IPS-NIHi7 (cell line): ENCODE measurements around the gene FCN2.

Experiments used
- DNase-seq: peaks from one replicate; pipeline ENCODE4 v3.0.0; 2012; ENCODE audit warnings: mixed read lengths; ENCODE audit errors: extremely low spot score

The FCN2 gene

DNA sequence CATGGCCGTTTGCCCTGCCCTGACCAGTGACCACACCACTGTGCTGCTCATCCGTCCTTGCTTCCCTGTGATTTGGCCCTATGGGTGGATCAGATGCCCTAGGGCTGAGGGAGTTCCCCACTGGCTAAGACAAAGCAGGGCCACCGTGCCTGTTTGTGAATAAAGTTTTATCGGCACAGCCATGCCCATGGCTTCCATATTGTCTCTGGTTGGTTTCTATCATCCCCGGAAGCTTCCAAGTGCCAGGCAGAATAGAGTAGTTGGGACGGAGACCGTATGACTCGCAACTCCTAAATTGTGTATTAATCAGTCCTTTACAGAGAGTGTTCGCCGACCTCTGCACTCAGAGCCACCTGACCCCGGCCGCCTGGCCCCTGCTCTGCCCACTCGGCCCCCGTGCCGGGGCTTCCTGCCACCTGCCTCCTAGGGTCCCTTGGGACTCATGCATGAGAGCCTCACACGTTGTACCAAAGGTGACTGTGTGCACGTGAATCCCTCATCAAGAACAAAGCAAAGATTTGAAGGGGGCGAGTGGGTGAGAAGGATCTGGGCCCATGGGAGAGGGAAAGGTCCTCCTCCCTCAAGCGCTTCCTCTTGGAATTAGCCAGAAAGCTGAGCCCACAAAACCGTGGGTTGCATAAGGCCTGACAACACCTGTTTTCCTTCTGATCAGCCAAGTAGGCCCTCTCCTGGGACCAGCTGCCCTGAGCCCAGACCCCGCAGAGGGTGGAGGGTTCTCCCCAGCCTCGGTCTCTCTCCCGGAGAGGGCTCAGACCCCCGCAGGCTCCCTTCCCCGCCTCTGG is 11.7 kb upstream of the FCN2 start:
- no peak for DNase-seq

DNA sequence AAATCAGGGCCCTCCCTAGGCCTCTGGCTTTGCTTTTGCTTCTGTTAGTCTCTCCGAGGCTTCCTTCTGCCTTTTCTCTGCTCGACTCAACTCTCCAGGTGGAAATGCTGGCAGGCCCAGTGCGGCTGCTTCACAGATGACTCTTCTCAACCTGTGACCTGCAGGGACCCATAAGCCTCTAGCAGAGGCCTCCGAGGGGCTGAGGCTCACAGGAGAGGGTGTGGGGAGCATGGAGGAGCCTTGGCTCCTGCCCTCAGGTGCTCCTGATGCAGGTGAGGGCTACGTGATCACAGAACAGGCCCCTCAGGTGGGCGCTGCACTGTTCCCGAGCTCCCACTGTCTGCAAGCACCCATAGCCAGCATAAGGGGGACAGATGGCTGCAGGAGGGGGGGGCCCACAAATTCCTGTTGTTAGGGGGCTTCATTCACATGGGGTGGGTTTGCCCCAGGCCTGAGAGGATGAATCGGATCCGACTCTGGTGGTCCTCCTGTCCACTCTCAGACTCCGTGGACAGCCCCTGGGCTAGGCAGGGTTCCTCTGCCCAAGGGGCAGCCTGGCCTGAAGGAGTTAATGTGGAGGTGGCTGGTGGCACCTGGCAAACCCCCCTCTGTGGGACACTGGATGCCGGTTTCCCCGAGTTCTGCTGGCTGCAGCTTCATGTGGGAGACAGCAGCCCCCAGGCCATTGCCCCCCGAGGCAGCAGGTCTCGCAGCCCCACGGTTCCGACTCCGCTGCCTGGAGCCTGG is 10.9 kb upstream of the FCN2 start:
- no peak for DNase-seq

DNA sequence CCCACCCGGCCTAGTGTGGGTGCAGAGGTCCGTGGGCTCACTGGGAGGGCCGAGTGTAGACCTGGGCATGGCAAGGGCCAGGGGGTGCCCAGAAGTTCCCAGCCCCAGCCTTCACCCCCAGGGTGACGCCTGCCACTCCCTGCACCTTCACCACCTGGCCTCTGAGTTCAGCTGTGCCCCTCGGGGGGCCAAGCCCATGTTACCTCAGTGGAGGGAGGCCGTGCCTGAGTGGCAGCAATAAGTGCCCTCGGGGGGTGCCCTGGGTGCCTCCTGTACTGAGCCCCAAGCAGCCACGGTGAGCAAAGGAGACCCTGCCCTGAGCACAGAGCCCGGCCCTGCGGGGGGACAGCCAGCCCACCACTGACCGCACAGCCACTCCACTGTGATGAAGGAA is 10.3 kb upstream of the FCN2 start:
- no peak for DNase-seq

DNA sequence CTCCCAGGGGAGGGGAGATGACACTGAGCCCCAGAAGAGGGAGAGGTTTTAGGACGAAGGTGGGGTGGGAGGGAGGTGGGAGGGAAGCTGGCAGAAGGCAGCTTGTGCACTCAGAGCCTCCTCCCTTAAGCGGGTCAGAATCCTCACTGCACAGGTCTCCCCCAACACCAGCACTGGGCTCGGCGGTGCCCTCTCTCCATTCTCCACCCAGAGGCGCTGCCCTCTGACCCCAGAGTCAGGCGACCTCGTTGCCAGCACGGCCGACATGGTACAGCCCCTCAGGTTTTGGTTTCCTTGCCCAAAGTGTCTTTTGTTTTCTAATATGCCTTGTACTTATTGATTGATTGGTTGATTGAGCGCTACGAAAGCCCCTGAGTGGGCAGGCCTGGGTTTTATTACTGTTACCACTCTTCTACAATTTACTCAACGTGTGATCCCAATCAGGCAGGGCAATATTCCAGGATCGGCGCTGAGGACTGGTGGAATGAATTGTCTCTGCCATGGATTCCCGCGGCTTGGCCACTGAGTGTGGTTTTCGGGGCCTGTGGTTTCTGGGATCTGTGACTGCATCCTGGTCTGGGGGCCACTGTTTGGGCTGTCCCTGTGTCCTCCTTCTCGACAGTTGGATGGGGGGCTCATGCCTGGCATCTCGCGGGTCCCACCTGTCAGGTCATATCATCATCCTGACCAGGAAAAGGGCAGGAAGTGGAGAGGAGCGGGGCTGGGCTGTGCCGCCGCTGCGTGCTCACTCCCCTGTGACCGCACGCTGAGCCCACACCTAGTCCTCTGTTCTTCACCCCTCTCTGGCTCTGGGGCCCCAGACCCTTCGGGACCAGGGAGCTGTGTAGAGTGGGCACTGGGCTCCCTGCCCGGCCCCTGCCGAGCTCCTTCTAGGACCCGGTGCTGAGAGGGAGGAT is 9.6 kb upstream of the FCN2 start:
- no peak for DNase-seq

DNA sequence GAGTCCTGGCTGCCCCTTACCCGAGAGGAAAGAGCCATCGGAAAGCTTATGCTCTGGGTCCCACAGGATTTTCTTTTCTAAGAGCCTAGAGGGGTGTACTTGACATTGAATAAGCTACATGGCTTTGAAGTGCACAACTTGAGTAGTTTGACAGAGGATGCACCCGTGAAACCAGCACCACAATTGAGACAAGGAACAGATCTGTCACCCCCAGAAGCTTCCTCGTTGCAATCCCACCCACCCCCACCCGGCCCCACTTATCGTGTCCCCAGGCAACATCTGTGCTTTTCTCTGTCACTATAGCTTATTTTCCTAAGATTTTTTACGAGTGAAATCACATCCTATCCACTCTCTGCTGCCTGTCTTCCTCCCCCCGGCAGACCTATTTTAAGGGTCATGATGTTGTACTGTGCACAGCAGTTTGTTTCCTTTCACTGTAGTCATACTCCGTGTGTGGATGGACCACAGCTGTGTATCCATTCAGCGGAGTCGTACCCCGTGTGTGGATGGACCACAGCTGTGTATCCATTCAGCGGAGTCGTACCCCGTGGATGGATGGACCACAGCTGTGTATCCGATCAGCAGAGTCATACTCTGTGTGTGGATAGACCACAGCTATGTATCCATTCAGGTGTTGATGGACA is 8.8 kb upstream of the FCN2 start:
- DNase-seq = no peak

DNA sequence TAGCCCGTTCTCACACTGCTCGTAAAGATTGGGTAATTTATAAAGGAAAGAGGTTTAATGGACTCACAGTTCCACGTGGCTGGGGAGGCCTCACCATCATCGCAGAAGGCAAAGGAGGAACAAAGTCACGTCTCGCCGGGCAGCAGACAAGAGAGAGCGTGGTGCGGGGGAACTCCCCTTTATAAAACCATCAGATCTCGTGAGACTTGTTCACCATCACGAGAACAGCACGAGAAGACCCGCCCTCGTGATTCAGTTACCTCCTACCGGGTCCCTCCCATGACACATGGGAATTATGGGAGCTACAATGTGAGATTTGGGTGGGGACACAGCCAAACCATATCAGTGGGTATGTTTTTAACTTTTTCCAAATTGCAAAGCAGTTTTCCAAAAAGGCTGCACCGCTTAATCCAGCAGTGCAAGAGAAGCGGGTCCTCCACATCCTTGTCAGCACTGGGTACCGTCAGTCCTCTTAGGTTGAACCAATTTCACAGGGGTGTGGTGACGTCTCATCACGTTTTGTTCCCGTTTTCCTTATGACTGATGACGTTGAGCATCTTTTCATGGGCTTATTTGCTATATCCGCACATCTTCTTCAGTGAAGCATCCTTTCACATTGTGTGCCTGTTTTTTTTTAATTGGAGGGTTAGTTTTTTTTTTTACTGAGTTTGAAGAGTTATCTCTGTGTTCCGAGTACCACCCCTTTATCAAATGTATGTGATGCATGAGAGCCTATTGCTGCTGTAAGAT is 8.0 kb upstream of the FCN2 start:
- DNase-seq = no peak

DNA sequence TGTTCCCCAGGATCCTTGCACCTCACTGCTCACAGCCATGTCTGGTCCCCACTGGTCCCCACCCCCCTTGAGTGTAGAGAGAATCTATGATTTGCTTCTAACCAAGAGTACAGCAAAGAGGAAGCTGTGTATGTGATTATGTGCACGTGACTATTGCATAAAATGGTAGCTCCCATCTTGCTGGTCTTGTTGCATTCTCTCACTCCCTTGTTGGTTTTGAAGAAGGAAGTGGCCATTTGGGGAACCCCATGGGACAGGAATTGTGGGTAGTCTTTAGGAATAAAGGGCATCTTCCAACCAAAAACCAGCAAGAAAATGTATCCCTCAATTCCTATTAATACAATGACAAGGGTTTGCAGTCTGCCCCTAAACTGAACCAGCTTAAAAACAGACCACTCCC is 5.2 kb upstream of the FCN2 start:
- DNase-seq = no peak

DNA sequence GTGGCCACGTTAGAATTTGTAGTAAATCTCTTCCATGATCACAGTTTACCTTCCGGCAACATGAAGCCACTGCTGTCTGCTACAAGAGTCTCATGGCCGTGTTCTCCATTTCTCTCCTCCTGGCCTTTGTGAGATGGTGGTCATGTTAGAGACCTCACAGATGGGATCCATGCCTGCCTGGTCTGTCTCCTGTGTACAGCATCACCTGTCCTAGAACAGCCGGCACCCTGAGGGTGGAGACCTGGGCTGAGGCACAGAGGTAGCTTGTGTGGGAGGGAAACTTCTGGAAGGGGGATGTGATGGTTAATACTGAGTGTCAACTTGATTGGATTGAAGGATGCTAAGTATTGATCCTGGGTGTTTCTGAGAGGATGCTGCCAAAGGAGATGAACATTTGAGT is 3.1 kb upstream of the FCN2 start:
- no peak for DNase-seq

DNA sequence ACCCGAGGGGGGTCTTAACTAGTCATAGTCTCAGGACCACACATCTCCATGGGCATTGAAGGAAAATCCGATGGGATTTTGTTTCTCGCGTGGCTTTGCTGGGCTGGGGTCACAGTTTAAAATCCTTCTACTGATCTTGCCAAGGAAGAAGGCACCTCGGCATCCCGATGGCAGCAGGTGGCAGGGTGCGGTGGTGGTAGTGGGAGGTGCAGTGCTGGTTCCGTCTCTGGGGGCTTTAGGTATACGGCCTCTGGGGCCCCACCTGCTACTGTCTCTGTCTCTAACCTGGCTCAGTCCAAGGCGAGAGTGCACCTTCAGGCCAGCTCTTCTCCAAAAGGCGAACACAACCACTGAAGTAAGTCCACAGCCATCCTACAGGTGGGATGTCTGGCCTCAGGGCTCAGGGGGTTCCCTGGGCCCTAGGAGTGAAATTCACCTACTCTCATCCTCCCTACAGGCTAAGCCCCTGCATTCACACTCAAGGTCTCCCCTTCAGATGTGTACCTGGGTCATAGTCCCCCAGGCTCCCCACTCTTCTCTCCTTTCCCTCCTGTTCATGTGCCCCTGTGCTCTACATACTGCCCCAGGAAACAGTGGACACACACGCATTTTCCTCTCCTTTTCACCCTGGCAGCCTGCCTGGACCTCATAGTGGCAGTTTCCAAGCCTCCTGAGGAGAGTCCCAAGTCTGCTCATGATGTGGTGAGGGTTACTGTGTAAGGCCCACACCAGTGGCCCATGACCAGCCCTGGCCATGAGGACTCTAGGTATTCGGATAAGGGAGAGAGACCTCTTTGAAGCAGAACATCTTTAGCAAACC is 736 bp upstream of the FCN2 start:
- DNase-seq = no peak

DNA sequence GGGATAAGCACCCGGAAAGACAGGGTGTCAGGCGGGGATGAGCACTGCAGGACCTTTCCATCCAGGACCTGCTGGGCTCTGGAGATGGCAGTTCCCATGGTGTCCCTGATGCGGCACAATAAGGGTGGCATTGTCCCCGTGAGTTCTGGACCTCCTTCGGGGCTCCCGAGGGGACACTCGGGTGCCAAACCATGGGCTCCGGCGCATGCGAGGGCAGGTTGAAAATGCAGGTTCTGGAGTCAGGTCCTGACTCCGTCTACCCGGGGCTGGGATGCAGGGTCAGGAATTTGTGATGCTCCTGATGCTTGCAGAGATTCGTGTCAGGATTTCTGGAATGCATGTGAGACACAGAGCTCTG is 682 bp downstream of the FCN2 start:
- DNase-seq = no peak

DNA sequence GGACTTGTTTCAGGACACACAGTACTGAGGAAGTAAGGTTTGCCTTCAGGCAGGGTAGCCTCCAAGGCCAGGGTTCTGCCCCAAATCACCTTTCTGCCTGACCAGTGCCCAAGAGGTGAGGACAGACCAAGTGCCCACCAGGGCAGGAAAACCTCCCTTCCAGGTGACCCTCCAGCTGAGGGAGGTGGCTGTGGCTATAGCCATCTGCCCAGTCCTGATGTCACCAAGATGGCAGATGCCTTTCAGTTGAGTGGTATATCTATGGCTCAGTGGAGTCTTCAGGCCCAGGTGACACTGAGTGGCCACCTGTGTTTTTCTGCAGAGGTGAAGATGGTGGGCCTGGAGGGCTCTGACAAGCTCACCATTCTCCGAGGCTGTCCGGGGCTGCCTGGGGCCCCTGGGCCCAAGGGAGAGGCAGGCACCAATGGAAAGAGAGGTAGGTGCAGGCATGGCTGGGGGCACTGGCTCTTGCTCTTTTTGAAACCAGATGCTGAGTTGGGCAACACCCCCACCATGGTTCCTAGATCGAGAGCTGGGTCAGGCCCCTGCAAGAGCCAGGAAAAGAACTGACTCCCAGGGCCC is 1.7 kb downstream of the FCN2 start:
- no peak for DNase-seq

DNA sequence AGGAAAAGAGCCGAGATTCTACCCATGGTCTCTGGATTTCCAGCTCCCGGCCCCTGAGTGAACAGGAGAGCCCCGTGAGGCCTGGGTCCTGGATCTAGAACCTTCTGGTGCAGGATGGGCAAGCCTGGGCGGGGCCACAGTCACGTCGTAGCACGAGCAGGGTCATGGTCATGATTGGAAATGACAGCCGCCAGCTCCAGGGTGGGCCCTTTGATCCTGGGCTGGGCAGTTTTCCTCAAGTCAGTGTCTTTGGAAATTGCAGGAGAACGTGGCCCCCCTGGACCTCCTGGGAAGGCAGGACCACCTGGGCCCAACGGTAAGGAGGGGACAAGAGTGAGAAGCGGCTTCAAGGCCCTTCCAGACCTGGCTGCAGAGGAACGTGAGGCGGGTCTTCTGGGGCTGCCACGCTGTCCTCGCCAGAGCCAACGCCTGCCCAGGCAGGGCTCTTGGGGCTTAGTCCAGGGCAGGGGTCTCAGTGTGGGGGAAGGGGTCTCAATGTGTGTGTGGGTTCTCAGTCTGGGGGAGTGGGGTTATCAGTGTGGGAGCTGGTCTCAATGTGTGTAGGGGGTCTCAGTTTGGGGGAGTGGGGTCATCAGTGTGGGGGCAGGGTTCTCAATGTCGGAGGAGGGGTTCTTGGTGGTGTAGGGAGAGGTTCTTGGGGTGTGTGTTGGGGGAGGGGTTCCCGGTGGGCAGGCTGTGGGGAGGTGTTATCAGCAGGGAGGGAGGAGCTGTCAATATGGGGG is 2.6 kb downstream of the FCN2 start:
- no peak for DNase-seq

DNA sequence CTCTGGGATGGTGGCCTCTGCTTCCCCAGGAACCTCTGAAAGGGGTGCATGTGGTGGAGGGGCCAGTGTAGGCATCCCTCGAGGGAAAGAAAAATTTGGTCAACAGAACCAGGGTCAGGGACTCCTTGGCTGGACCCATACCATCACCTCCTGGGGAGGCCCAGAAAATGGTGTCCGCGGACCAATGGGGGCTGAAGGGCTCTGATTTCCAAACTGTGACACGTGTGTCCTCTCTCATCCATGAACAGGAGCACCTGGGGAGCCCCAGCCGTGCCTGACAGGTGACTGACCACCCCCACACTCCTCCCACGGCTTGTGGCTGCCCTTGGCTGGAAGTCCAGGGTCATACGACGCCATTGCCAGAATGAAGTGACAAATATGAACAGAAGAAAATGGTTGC is 3.9 kb downstream of the FCN2 start:
- no peak for DNase-seq

DNA sequence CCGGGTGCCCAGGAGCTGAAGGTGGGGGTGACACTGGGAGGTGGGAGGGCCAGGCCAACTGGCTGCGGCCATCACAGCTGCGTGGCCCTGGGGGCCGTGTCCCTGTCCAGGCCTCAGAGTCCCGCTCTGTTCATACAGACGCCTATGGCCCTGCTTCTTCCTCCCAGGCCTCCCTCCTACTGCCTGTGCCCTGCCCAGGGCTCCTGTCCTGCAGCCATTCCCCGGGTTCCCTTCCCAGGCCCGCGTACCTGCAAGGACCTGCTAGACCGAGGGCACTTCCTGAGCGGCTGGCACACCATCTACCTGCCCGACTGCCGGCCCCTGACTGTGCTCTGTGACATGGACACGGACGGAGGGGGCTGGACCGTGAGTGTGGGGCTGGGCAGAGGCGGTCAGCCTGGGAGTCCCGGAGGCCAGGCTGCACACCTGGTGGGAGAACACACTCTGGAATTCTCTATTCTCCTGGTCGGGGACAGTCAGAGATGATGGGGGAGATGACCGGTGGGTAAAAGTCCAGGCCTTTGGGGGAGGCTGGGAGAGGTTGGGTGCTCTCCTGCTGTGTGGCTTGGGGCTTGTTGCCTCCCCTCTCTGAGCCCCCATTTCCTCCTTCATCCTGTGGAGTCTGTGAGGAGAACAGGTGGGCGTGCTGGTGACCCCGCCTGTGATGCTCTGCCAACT is 4.5 kb downstream of the FCN2 start:
- DNase-seq = no peak

DNA sequence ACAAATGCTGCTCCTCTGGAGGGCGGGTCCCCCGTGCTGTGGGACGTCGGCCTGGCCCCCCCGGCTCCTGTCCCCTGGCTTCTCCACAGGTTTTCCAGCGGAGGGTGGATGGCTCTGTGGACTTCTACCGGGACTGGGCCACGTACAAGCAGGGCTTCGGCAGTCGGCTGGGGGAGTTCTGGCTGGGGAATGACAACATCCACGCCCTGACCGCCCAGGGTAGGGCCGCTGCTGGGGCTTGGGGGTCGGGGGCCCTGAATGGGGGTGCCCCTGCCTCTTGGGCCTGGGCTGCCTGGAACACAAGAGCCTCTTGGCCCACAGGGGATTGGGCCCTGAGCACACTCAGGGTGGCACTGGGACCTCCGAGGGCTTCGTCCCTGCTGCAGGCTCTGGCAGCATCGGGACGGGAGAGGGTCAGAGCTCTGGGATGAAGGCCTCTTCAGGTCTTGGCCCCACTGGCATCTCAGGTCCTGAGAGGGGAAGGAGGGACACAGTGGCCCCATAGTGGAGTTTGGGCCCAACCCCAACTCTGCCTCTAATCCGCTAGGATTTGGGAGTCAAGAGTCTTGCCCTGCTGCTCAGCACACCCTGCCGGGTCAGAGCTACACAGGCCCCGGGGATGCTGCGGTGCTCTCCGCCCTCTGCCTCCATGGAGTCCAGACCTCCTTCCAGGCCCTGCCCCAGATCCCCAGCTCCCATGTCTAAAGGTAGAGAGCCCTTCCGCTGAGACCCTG is 5.2 kb downstream of the FCN2 start:
- no peak for DNase-seq

DNA sequence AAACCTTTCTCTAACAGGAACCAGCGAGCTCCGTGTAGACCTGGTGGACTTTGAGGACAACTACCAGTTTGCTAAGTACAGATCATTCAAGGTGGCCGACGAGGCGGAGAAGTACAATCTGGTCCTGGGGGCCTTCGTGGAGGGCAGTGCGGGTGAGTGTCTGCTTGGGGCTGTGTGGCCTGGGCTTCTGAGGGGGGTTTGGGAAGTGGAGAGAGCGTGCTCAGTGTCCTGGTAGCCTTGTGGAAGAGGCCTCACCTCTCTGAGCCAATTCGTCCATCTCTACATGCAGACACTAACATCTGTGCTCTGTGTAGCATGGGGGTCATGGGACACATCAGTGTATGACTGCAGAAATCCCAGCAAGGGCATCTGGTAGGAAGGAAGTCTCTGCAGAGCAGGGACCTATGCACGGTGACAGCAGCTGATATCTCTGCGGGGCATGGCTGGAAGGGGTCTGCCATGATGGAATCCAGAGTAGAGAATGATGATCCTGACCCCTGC is 5.9 kb downstream of the FCN2 start:
- DNase-seq = no peak

DNA sequence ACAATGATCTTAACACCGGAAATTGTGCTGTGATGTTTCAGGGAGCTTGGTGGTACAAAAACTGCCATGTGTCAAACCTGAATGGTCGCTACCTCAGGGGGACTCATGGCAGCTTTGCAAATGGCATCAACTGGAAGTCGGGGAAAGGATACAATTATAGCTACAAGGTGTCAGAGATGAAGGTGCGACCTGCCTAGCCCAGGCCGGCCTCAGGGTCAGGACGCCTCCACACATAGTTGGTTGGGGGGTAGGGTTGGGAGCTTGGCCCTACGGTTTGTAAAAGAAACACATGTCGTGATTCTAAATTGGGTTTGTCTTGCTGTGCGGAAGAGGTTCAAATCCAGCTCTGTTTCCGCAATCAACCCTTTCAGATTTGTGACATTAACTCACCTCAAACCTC is 6.6 kb downstream of the FCN2 start:
- no peak for DNase-seq
